WERI-Rb-1 (cell line): ENCODE data around the gene KLHL29.

Source experiments
- DNase-seq: peaks from one replicate; pipeline ENCODE4 v3.0.0-alpha.2; 2020
- H3K27ac ChIP-seq: fragments of 250-450 bp; sonication (Bioruptor Pico); 2 replicates; pipeline ENCODE4 v1.5.1; 2020; ENCODE audit warnings: mild to moderate bottlenecking, moderate library complexity
- H3K27me3 ChIP-seq: fragments of 250-450 bp; sonication (Bioruptor Pico); 2 replicates; pipeline ENCODE4 v1.5.1; 2021; ENCODE audit warnings: mild to moderate bottlenecking, low read depth, moderate library complexity; ENCODE audit not compliant: insufficient read depth, severe bottlenecking
- H3K36me3 ChIP-seq: fragments of 250-450 bp; sonication (Bioruptor Pico); 2 replicates; pipeline ENCODE4 v1.5.1; 2020; ENCODE audit warnings: mild to moderate bottlenecking, moderate library complexity
- H3K4me3 ChIP-seq: 2 replicates; pipeline ENCODE4 v1.5.1; 2011; ENCODE audit warnings: low read depth, mild to moderate bottlenecking, control low read depth, low read length
- H3K9me3 ChIP-seq: fragments of 250-450 bp; sonication (Bioruptor Pico); 2 replicates; pipeline ENCODE4 v1.5.1; 2021; ENCODE audit warnings: mild to moderate bottlenecking, moderate library complexity; ENCODE audit not compliant: severe bottlenecking
- CTCF ChIP-seq: IDR thresholded peaks from 2 replicates; pipeline ENCODE4 v1.5.1; 2011; ENCODE audit warnings: low read depth, mild to moderate bottlenecking, control low read depth, inconsistent platforms, low read length

The KLHL29 gene

GRCh38 chr2:23547725-23548124 lies 162.7 kb downstream of the KLHL29 start:
- Histone ChIP-seq H3K27me3 (no peaks in the 10 kb centered on the region), H3K27ac (no peak overlapping the region), H3K9me3 (no peaks in the 10 kb centered on the region), H3K4me3 (no peak overlapping the region), H3K36me3 (no peaks in the 10 kb centered on the region)
- no peak for DNase-seq
- peak; percentile 26; the same call in 1 of the 2 replicates for TF ChIP-seq CTCF

GRCh38 chr2:23548143-23548769 lies 163.3 kb downstream of the KLHL29 start:
- Histone ChIP-seq H3K27ac (no peak overlapping the region), H3K36me3 (no peaks in the 10 kb centered on the region), H3K4me3 (no peak overlapping the region), H3K9me3 (no peaks in the 10 kb centered on the region), H3K27me3 (no peaks in the 10 kb centered on the region)
- TF ChIP-seq CTCF: no peak
- DNase-seq: no peak

GRCh38 chr2:23549051-23549450 lies 164.1 kb downstream of the KLHL29 start:
- Histone ChIP-seq H3K27me3 (no peaks in the 10 kb centered on the region), H3K36me3 (no peaks in the 10 kb centered on the region), H3K9me3 (no peaks in the 10 kb centered on the region), H3K27ac (no peak overlapping the region), H3K4me3 (no peak overlapping the region)
- no peak for TF ChIP-seq CTCF
- DNase-seq: no peak

GRCh38 chr2:23549821-23550530 lies 165.0 kb downstream of the KLHL29 start:
- no peaks in the 10 kb centered on the region for H3K27me3 ChIP-seq
- H3K4me3 ChIP-seq: no peak overlapping the region
- H3K36me3 ChIP-seq: no peaks in the 10 kb centered on the region
- H3K27ac ChIP-seq: no peak overlapping the region
- H3K9me3 ChIP-seq: no peaks in the 10 kb centered on the region
- no peak for TF ChIP-seq CTCF
- DNase-seq: no peak

GRCh38 chr2:23550553-23550952 lies 165.6 kb downstream of the KLHL29 start:
- no peak for DNase-seq
- H3K9me3 ChIP-seq: no peaks in the 10 kb centered on the region
- no peak for TF ChIP-seq CTCF
- H3K27me3 ChIP-seq: no peaks in the 10 kb centered on the region
- H3K27ac ChIP-seq: no peak overlapping the region
- no peaks in the 10 kb centered on the region for H3K36me3 ChIP-seq
- no peak overlapping the region for H3K4me3 ChIP-seq
